ENCODE data around the gene KLHL24. TPM values are rescaled to one million over a fixed set of nuclear protein-coding genes. Genes with fewer than 3 reads are reported as not detected.

The KLHL24 gene
- total and polyA plus RNA-seq, 2 experiments from 2014 or later: 8.2 to 51.0 TPM

- TF ChIP-seq, protein P1, sequence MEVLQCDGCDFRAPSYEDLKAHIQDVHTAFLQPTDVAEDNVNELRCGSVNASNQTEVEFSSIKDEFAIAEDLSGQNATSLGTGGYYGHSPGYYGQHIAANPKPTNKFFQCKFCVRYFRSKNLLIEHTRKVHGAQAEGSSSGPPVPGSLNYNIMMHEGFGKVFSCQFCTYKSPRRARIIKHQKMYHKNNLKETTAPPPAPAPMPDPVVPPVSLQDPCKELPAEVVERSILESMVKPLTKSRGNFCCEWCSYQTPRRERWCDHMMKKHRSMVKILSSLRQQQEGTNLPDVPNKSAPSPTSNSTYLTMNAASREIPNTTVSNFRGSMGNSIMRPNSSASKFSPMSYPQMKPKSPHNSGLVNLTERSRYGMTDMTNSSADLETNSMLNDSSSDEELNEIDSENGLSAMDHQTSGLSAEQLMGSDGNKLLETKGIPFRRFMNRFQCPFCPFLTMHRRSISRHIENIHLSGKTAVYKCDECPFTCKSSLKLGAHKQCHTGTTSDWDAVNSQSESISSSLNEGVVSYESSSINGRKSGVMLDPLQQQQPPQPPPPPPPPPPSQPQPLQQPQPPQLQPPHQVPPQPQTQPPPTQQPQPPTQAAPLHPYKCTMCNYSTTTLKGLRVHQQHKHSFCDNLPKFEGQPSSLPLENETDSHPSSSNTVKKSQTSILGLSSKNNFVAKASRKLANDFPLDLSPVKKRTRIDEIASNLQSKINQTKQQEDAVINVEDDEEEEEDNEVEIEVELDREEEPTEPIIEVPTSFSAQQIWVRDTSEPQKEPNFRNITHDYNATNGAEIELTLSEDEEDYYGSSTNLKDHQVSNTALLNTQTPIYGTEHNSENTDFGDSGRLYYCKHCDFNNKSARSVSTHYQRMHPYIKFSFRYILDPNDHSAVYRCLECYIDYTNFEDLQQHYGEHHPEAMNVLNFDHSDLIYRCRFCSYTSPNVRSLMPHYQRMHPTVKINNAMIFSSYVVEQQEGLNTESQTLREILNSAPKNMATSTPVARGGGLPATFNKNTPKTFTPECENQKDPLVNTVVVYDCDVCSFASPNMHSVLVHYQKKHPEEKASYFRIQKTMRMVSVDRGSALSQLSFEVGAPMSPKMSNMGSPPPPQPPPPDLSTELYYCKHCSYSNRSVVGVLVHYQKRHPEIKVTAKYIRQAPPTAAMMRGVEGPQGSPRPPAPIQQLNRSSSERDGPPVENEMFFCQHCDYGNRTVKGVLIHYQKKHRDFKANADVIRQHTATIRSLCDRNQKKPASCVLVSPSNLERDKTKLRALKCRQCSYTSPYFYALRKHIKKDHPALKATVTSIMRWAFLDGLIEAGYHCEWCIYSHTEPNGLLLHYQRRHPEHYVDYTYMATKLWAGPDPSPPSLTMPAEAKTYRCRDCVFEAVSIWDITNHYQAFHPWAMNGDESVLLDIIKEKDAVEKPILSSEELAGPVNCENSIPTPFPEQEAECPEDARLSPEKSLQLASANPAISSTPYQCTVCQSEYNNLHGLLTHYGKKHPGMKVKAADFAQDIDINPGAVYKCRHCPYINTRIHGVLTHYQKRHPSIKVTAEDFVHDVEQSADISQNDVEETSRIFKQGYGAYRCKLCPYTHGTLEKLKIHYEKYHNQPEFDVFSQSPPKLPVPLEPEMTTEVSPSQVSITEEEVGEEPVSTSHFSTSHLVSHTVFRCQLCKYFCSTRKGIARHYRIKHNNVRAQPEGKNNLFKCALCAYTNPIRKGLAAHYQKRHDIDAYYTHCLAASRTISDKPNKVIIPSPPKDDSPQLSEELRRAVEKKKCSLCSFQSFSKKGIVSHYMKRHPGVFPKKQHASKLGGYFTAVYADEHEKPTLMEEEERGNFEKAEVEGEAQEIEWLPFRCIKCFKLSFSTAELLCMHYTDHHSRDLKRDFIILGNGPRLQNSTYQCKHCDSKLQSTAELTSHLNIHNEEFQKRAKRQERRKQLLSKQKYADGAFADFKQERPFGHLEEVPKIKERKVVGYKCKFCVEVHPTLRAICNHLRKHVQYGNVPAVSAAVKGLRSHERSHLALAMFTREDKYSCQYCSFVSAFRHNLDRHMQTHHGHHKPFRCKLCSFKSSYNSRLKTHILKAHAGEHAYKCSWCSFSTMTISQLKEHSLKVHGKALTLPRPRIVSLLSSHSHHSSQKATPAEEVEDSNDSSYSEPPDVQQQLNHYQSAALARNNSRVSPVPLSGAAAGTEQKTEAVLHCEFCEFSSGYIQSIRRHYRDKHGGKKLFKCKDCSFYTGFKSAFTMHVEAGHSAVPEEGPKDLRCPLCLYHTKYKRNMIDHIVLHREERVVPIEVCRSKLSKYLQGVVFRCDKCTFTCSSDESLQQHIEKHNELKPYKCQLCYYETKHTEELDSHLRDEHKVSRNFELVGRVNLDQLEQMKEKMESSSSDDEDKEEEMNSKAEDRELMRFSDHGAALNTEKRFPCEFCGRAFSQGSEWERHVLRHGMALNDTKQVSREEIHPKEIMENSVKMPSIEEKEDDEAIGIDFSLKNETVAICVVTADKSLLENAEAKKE (CRISPR knock-in tag; IDR thresholded peaks at IDR 0.05): no peak
- TF ChIP-seq EZH2 (IDR thresholded peaks at IDR 0.05; ENCODE audit: low read depth, unreplicated experiment) (no peak), POLR2AphosphoS5 (IDR thresholded peaks at IDR 0.05; ENCODE audit: low read depth) (no peak), JUNB (IDR thresholded peaks at IDR 0.05; ENCODE audit: unreplicated experiment) (no peak), EZH2phosphoT487 (IDR thresholded peaks at IDR 0.05; ENCODE audit: unreplicated experiment) (no peak), REST (IDR thresholded peaks at IDR 0.05; ENCODE audit: unreplicated experiment) (no peak), NANOG (IDR thresholded peaks at IDR 0.05; ENCODE audit: borderline replicate concordance) (no peak), CREB1 (CRISPR knock-in tag; IDR thresholded peaks at IDR 0.05; ENCODE audit: low read depth) (no peak)
- TF ChIP-seq, protein P2, sequence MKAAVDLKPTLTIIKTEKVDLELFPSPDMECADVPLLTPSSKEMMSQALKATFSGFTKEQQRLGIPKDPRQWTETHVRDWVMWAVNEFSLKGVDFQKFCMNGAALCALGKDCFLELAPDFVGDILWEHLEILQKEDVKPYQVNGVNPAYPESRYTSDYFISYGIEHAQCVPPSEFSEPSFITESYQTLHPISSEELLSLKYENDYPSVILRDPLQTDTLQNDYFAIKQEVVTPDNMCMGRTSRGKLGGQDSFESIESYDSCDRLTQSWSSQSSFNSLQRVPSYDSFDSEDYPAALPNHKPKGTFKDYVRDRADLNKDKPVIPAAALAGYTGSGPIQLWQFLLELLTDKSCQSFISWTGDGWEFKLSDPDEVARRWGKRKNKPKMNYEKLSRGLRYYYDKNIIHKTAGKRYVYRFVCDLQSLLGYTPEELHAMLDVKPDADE (IDR thresholded peaks at IDR 0.05): no peak
These were observed 40.8 kb upstream of the KLHL24 start (continued) for GRCh38 chr3:183594636-183595035.
